Liver (tissue), 3 donors: ENCODE results near the gene MSI2.

Experiments used
- ATF3 ChIP-seq: IDR thresholded peaks from 2 replicates; pipeline ENCODE4 v1.6.1; 2016; ENCODE audit warnings: antibody characterized with exemption
- CTCF ChIP-seq: fragments of 150-350 bp; IDR thresholded peaks from 2 replicates; pipeline ENCODE4 v1.5.1; 2017; ENCODE audit warnings: improper control_type of control experiment, low read depth, low read length; ENCODE audit not compliant: missing input control
- FOXA1 ChIP-seq: IDR thresholded peaks from 2 replicates; pipeline ENCODE4 v1.6.1; 2016; ENCODE audit warnings: antibody characterized with exemption
- FOXA2 ChIP-seq: IDR thresholded peaks from 2 replicates; pipeline ENCODE4 v1.6.1; 2016; ENCODE audit warnings: antibody characterized with exemption
- HNF4G ChIP-seq: IDR thresholded peaks from 2 replicates; pipeline ENCODE4 v1.6.1; 2016; ENCODE audit warnings: antibody characterized with exemption
- JUND ChIP-seq, 2 donors: IDR thresholded peaks; 2 replicates each; pipeline ENCODE4 v1.6.1; 2016; ENCODE audit warnings: antibody characterized with exemption in 2 of 2
- SP1 ChIP-seq: IDR thresholded peaks from 2 replicates; pipeline ENCODE4 v1.6.1; 2018; ENCODE audit warnings: antibody characterized with exemption, mild to moderate bottlenecking
- YY1 ChIP-seq: IDR thresholded peaks from 2 replicates; pipeline ENCODE4 v1.6.1; 2016; ENCODE audit warnings: antibody characterized with exemption, mild to moderate bottlenecking
- donor health status: healthy.
- donor health status: healthy.

- TF ChIP-seq FOXA1, result no peak
- no peak for TF ChIP-seq SP1
- TF ChIP-seq CTCF, result no peak
- no peak for TF ChIP-seq HNF4G
- TF ChIP-seq FOXA2, result no peak
- TF ChIP-seq JUND (IDR thresholded peaks at IDR 0.05), result no peak
- TF ChIP-seq YY1, result no peak
- no peak for TF ChIP-seq ATF3
Observed at GRCh38 chr17:57394375-57394774, 138.1 kb downstream of the MSI2 start.
